CD4-positive, alpha-beta T cell treated with Interleukin-15 for 1 hour (primary cell): ENCODE results near the gene ZNF488.

ENCODE experiments used
- DNase-seq: peaks from one replicate; pipeline ENCODE4 v3.0.0-alpha.2; 2020

Gene ZNF488

GRCh38 chr10:47365431-47366180 lies 18.5 kb downstream of the ZNF488 start:
- no peak for DNase-seq

DNA sequence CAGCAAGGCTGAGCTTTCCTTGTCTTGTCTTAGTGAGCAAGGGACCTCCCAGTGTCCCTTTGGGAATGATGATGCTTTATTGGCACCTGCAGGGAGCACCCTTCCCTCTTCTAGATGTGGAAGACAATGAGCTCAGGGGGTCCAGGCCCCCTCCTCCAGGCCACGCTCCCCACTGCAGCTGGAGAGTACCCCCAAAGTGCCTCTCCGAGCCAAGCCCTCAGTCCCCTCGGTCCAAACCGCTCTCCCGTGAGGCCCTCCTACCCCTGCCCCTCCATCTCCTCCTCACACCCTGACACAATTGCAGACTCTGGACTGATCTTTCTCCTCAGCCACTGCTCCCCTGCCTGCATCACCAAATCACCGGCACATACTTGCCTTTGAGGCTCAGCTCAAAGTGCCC lies 19.2 kb downstream of the ZNF488 start:
- no peak for DNase-seq

DNA sequence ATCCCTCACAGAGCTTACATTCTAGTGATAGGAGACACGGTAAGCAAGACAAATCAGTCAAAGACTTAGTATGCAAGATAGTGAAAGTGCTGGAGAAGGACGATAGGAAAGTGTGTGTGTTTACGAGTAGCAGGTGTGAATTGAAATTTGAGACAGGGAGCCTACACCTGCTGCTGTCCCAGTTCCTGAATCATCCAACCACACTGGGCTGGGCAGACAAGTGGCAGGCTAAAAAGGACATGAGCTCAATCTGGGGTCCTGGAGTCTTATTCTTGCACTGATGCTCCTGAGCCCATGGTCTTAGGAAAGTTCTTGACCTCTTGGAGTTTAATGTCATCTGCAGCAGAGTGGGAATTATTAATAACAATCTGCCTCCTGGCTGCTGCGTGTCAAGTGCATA lies 19.7 kb downstream of the ZNF488 start:
- DNase-seq: no peak

DNA sequence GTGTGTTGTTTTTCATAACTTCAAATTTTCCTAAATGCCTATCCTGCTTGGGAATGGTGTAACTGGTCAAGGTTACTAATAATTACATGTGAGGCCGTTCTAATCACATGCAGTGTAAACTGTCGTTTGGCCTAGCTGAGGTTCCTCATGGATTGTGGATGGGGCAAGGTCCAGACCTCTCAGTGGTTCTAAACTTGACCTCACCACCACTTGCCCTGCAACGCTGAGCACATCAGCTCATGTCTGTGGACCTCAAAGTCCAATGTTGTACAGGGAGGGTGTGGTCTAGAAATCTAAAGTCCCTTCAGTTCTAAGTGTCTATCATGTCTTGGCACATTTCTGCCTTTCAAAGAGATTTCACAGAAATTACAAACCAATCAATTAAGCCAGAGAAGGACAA lies 20.3 kb downstream of the ZNF488 start:
- DNase-seq: no peak

DNA sequence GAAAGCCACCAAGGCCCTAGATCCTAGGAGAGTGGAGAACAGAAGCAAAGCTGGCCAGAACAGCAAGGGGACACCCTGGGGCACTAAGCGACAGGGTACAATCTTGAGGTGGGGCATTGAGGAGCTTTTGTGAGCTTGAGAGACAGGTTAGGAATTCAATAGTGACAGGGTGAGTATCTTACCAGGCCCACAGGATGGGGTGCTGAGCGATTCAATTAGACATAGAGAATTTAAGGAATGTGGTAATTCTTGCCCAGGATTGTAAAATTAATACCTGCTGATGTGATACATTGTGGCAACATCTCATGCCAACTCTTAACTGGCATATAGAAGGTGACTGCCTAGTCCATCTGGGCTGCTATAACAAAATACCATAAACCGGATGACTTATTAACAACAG lies 21.9 kb downstream of the ZNF488 start:
- no peak for DNase-seq

GRCh38 chr10:47361293-47361692 lies 22.8 kb downstream of the ZNF488 start:
- no peak for DNase-seq

DNA sequence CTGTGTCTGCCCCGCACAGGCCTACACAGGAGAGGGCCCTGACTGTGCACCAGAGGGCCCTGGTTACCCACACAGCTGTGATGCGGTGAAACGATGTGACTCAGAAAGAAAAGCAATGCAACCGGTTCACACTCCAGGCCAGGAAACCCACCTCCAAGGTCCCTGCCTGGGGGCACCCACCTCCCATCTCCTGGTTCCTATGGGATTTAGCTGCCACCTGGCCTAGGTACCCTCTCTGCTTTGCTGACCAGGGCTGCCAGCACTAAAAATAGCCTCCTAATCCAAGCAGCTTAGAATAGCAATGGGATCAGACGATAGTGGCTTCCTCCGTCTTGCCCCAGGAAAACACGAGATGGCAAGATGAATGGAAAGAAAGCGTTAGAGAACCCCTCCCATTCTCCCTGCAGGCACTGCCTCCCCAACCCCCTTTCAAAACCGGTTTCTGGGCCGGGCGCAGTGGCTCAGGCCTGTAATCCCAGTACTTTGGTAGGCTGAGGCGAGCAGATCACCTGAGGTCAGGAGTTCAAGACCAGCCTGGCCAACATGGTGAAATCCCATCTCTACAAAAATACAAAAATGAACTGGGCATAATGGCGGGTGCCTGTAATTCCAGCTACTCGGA lies 23.6 kb downstream of the ZNF488 start:
- no peak for DNase-seq

DNA sequence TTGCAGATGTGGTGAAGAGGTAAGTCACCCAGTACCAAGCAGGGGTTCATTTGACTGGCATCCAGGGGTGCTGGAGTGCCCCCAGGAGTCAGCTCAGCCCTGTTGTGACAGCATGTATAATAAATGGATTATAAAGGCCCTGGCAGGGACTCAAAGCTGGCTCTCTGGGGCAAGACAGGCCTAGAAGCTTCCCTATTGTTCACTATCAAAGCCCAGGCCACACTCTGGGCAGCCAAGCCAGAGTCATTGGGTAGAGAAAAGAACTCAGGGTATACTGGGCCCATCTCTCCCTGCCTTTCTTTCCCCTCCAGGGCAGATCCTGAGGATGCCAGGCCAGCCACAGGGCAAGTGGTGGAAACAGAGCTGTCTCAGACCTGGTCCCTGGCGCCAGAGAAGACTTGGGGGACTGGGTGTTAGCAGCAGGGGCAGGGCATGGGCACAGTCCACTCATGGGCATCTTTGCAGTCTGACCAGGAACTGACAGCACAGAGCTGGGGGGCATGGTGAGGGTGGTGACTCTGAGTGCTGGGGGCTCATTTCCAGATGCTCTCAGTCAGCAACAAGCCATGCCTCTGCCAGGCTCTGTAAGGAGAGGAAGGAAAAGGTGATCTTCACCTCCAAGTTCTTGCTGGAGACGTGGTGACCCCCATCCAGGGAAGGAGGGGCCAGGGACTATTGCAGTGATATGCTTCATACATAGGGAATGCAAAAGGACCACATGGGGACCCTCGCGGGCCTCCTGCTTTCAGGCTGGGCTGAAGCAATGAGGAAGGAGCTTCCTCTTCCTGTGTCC lies 24.3 kb downstream of the ZNF488 start:
- DNase-seq: no peak

DNA sequence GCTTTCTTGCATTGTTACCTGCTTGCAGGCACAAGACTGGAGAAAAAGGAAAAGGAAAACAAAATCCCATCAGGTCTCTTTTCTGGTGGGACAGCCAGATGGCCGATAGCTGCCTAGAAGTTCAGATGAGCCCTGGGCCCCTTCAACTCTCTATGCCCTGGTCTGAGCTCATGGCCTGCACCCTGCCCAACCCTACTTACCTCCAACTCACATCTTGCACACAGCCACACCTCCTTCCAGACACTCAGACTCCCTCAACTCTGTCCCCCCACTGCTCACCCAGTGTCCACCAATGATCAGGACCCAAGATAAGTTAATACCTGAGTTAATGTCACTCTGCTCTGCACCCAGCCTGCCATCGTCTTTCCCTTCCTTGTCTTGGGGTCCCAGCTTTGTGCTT lies 25.0 kb downstream of the ZNF488 start:
- no peak for DNase-seq

GRCh38 chr10:47358457-47358856 lies 25.6 kb downstream of the ZNF488 start:
- DNase-seq: no peak

DNA sequence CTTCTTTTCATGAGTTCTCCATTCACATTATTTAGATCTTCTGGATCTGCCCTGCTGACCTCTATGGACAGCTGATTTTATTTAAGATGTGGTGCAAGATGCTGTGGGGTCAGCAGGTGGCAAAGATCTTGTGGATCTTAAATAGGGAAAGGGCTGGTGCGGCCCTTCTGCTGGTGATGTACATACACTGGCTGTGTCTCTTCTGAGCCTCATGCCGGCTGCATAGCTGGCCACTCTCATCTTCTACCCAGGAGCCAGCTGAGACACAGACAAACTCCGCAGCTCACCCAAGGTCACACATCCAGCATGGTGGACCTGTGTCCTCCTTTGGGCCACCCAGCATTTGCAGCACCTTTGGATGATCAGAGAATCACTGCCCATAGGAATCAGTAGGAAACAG lies 26.2 kb downstream of the ZNF488 start:
- no peak for DNase-seq

- DNase-seq: no peak
Observed at GRCh38 chr10:47357131-47357582, 26.9 kb downstream of the ZNF488 start.

DNA sequence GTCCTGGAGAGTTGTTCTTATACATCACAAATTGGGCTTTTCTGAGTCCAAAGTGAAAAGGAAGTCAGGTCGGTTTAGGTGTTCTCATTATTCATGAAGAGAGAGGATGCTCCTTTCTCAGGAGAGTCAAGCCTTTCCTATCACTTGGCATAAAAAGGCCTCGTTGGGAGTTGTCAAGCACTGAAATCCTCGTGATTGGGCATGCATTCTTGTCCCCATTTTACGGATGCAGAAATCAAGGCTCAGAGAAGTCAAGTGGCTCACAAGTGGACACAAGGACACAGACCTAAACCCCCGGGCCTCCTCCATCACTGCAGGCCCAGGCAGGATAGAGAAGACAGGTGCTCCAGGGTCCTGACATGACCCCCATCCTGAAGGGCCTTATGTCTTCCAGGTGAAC lies 27.4 kb downstream of the ZNF488 start:
- no peak for DNase-seq

DNA sequence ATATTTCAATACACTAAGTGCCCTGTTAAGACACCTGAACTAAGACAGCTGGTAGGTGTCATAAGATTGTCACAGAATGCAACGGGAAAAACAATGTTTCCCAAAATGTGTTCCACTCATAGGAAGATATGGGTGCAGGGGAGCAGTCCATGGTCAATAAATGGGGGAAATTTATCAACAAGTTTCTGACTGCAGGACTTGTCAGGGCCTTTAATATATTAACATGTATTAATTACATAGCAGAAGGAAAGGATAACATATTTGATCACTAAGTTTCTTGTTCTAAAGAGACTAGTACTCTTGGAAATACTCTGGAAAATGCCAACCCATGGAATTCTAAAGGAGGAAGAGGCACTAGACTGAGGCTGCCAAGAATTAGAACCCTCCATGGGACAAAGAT lies 29.2 kb downstream of the ZNF488 start:
- DNase-seq: no peak

GRCh38 chr10:47354165-47354564 lies 29.9 kb downstream of the ZNF488 start:
- no peak for DNase-seq

GRCh38 chr10:47353351-47353750 lies 30.7 kb downstream of the ZNF488 start:
- no peak for DNase-seq

- no peak for DNase-seq
Observed at GRCh38 chr10:47351899-47352815, 31.9 kb downstream of the ZNF488 start.

DNA sequence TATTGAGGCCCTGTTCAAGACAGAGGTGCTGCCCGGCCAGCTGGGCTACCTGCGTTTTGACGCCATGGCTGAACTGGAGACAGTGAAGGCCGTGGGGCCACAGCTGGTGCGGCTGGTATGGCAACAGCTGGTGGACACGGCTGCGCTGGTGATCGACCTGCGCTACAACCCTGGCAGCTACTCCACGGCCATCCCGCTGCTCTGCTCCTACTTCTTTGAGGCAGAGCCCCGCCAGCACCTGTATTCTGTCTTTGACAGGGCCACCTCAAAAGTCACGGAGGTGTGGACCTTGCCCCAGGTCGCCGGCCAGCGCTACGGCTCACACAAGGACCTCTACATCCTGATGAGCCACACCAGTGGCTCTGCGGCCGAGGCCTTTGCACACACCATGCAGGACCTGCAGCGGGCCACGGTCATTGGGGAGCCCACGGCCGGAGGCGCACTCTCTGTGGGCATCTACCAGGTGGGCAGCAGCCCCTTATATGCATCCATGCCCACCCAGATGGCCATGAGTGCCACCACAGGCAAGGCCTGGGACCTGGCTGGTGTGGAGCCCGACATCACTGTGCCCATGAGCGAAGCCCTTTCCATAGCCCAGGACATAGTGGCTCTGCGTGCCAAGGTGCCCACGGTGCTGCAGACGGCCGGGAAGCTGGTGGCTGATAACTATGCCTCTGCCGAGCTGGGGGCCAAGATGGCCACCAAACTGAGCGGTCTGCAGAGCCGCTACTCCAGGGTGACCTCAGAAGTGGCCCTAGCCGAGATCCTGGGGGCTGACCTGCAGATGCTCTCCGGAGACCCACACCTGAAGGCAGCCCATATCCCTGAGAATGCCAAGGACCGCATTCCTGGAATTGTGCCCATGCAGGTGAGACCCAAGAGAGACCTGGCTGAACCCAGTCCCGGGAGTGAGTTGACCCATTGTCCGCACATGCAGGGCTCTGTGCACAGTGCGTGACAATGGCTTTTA lies 33.1 kb downstream of the ZNF488 start:
- no peak for DNase-seq

DNA sequence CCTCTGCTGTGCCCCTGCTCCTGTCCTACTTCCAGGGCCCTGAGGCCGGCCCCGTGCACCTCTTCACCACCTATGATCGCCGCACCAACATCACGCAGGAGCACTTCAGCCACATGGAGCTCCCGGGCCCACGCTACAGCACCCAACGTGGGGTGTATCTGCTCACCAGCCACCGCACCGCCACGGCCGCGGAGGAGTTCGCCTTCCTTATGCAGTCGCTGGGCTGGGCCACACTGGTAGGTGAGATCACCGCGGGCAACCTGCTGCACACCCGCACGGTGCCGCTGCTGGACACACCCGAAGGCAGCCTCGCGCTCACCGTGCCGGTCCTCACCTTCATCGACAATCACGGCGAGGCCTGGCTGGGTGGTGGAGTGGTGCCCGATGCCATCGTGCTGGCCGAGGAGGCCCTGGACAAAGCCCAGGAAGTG lies 34.1 kb downstream of the ZNF488 start:
- no peak for DNase-seq

- DNase-seq: no peak
Observed at GRCh38 chr10:47349516-47349915, 34.6 kb downstream of the ZNF488 start.

GRCh38 chr10:47348661-47349470 lies 35.2 kb downstream of the ZNF488 start:
- no peak for DNase-seq
